ENCODE data around the gene TXNIP. TPM values are rescaled to one million over a fixed set of nuclear protein-coding genes. Genes with fewer than 3 reads are reported as not detected.

The TXNIP gene
- total RNA-seq, 1 donor from 2014 or later = 129 TPM

GRCh38 chr1:145957443-145958319 lies 38.7 kb downstream of the TXNIP start, which contains the start of gene LIX1L:
LIX1L (minus strand) TSS chr1:145958017; CDS start chr1:145957927, 90 bp downstream.
- Mint-ChIP-seq H3K4me3 (peak within 1 kb of the TSS; percentile 80), H3K9me3 (no peaks in the 10 kb centered on the region), H3K36me3 (no peaks in the 10 kb centered on the region), H3K4me1 (peaks cover 41% of the 10 kb centered on the region), H3K27me3 (ENCODE audit: low read depth) (peaks cover 74% of the 10 kb centered on the region), H3K27ac (peak within 1 kb of the TSS; percentile 82)
- peak; percentile 81 to 92 for DNase-seq (ENCODE audit: low spot score in 2 of 2, unreplicated experiment in 2 of 2)
- TF ChIP-seq, protein P1, sequence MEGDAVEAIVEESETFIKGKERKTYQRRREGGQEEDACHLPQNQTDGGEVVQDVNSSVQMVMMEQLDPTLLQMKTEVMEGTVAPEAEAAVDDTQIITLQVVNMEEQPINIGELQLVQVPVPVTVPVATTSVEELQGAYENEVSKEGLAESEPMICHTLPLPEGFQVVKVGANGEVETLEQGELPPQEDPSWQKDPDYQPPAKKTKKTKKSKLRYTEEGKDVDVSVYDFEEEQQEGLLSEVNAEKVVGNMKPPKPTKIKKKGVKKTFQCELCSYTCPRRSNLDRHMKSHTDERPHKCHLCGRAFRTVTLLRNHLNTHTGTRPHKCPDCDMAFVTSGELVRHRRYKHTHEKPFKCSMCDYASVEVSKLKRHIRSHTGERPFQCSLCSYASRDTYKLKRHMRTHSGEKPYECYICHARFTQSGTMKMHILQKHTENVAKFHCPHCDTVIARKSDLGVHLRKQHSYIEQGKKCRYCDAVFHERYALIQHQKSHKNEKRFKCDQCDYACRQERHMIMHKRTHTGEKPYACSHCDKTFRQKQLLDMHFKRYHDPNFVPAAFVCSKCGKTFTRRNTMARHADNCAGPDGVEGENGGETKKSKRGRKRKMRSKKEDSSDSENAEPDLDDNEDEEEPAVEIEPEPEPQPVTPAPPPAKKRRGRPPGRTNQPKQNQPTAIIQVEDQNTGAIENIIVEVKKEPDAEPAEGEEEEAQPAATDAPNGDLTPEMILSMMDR (IDR thresholded peaks at IDR 0.05; ENCODE audit: unreplicated experiment) = no peak

DNA sequence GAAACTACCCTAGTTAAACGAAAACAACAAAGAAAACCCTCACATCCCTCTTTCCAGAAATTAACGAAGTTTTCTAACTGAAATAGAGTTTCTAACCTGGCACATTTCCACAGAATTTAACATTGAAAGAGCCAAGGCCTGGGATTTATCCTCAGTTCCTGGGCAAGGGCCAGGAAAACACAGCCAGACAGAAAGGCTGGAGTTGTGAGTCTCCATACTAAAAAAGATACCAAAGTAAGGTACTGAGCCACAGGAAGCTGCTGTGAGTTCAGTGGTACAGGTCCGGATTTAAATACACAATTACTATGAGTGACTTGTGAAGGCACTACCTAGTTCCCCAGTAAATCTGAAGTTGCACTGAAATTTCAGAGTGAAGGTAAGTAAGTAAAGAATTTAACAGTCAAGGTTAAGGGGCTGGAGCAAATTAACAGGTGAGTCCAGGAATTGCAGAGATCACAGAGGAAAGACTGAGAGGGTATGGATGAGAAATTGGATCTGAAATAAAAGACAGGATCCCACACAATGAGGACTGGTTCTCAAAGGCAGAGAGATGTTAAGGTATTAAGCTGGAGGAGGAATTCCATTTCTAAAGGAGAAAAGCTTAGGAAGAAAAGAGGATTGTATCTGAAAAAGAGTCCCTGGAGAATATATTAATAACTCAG lies 39.5 kb downstream of the TXNIP start:
- H3K27me3 Mint-ChIP-seq (ENCODE audit: low read depth) = peaks cover 68% of the 10 kb centered on the region
- H3K36me3 Mint-ChIP-seq = no peaks in the 10 kb centered on the region
- H3K4me3 Mint-ChIP-seq = peak overlapping the region; percentile 80
- H3K27ac Mint-ChIP-seq = peak overlapping the region; percentile 82
- TF ChIP-seq, protein P1 (IDR thresholded peaks at IDR 0.05; ENCODE audit: unreplicated experiment) = no peak
- H3K4me1 Mint-ChIP-seq = peaks cover 35% of the 10 kb centered on the region
- DNase-seq (ENCODE audit: low spot score in 2 of 2, unreplicated experiment in 2 of 2) = no peak
- H3K9me3 Mint-ChIP-seq = no peaks in the 10 kb centered on the region

DNA sequence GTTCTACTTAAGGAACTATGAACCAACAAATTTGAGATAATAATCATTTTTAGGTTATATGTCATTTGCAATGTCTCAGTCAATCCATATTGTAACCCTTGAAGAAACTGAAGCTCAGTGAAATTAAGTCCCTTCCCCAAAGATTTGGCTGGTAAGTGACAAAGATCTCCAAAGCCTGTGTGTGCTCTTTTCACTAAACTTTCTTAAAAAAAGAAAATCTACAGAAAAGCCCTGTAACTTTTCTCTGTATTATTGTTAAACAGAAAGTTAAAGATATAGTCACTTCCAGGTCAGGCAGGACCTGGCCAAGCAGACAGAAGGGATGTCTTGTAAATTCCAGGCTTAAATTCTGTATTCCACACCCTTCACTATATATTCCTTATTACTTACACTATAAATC lies 40.0 kb downstream of the TXNIP start:
- H3K4me1 Mint-ChIP-seq = peaks cover 29% of the 10 kb centered on the region
- H3K27me3 Mint-ChIP-seq (ENCODE audit: low read depth) = peaks cover 63% of the 10 kb centered on the region
- no peaks in the 10 kb centered on the region for H3K36me3 Mint-ChIP-seq
- peak overlapping the region; percentile 80 for H3K4me3 Mint-ChIP-seq
- no peak for DNase-seq (ENCODE audit: low spot score in 2 of 2, unreplicated experiment in 2 of 2)
- peak overlapping the region; percentile 82 for H3K27ac Mint-ChIP-seq
- no peaks in the 10 kb centered on the region for H3K9me3 Mint-ChIP-seq
- TF ChIP-seq, protein P1 (IDR thresholded peaks at IDR 0.05; ENCODE audit: unreplicated experiment) = no peak

DNA sequence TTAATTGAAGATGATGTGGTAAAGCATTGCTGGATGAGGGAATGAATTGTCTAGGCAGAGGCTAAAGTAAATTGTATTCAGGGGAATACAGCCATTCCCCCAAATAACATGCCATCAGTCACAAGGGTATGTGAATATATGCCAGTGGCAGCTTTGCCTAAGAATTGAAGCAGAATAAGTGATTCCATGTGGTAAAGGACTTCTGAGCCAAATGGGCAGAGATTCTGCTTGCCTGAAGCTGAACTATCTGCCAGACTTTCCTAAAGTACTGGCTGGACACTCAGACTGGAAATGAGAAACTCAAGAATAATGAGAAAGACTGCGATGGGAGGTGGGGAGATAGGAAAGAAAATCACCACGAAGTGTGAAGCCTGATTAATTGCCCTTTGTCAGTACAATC lies 40.9 kb downstream of the TXNIP start:
- no peak for DNase-seq (ENCODE audit: low spot score in 2 of 2, unreplicated experiment in 2 of 2)
- Mint-ChIP-seq H3K4me3 (peak overlapping the region; percentile 80), H3K27me3 (ENCODE audit: low read depth) (peaks cover 53% of the 10 kb centered on the region), H3K4me1 (peaks cover 23% of the 10 kb centered on the region), H3K27ac (peak overlapping the region; percentile 17), H3K36me3 (no peaks in the 10 kb centered on the region), H3K9me3 (no peaks in the 10 kb centered on the region)
- TF ChIP-seq, protein P1 (IDR thresholded peaks at IDR 0.05; ENCODE audit: unreplicated experiment) = no peak

DNA sequence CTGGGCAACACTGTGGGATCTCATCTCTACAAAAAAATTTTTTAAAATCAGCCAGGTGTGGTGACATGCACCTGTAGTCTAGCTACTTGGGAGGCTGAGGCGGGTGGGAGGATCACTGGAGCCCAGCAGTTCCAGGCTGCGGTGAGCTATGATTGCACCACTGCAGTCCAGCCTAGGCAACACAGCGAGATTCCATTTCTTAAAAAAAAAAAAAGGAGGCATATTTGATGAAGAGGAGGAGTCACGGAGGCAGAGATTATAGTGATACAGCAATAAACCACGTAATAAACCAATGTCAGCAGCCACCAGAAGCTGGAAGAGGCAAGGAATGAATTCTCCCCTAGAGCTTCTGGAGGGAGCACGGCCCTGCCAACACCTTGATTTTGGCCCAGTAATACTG lies 42.5 kb downstream of the TXNIP start:
- no peak for DNase-seq (ENCODE audit: low spot score in 2 of 2, unreplicated experiment in 2 of 2)
- H3K36me3 Mint-ChIP-seq = no peaks in the 10 kb centered on the region
- peaks cover 39% of the 10 kb centered on the region for H3K27me3 Mint-ChIP-seq (ENCODE audit: low read depth)
- no peak overlapping the region for H3K27ac Mint-ChIP-seq
- no peak overlapping the region for H3K4me3 Mint-ChIP-seq
- H3K9me3 Mint-ChIP-seq = no peaks in the 10 kb centered on the region
- peaks cover 25% of the 10 kb centered on the region for H3K4me1 Mint-ChIP-seq
- TF ChIP-seq, protein P1 (IDR thresholded peaks at IDR 0.05; ENCODE audit: unreplicated experiment) = no peak

Measured in mesothelial cell of epicardium (in vitro differentiated cells).